Measurements from ENCODE around the gene FAM216B. TPM values are rescaled to one million over a fixed set of nuclear protein-coding genes. Genes with fewer than 3 reads are reported as not detected.

FAM216B gene
- total and polyA plus RNA-seq, 2 experiments from 2014 or later, result 0.06 TPM; not detected in 1

DNA sequence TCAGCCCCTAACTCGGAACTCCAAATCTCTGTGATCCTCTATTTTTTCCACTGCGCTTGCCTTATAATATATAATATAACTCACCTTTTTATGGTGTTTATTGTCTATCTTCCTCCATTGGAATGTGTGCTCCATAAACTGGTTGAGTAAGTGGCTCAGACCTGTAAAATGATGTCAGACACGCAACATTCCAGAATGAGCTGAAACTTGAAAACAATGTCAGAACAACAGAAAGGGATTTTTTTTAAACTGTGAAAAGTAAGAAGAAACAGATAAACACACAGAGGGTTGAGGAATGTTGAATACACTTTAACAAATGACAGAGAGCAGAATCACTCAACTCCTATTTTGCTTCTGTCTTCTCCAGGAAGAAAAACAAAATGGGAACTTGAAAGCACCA is 19.1 kb upstream of the FAM216B start:
- Mint-ChIP-seq H3K4me1 (0 out of 3 replicates have a peak, but pooled peaks cover 3% of the 10 kb centered on the region), H3K27ac (no peak overlapping the region), H3K36me3 (ENCODE audit: low read depth) (no peaks in the 10 kb centered on the region), H3K4me3 (no peak overlapping the region), H3K9me3 (no peaks in the 10 kb centered on the region), H3K27me3 (ENCODE audit: insufficient read depth, low read depth, poor library complexity) (peaks cover 2% of the 10 kb centered on the region)
- Histone ChIP-seq H3K4me1 (ENCODE audit: insufficient read depth) (no peaks in the 10 kb centered on the region), H4K20me1 (replicated peaks; ENCODE audit: insufficient read depth) (no peaks in the 10 kb centered on the region), H2AFZ (no peak overlapping the region), H3K4me2 (no peak overlapping the region), H3K4me3 (no peak overlapping the region), H3K27me3 (ENCODE audit: insufficient read depth) (no peaks in the 10 kb centered on the region), H3K9me2 (ENCODE audit: insufficient read depth) (0 out of 2 replicates have a peak, but pooled peaks cover 12% of the 10 kb centered on the region), H3K27ac (ENCODE audit: low read depth) (no peak overlapping the region), H3F3A (replicated peaks; ENCODE audit: low read depth) (no peaks in the 10 kb centered on the region), H3K36me3 (ENCODE audit: insufficient read depth) (no peaks in the 10 kb centered on the region), H3K79me2 (replicated peaks; ENCODE audit: insufficient read depth) (no peaks in the 10 kb centered on the region)
- TF ChIP-seq POLR2AphosphoS5 (IDR thresholded peaks at IDR 0.05; ENCODE audit: low read depth) (no peak), ZNF114 (CRISPR knock-in tag; IDR thresholded peaks at IDR 0.05) (no peak), EZH2 (IDR thresholded peaks at IDR 0.05; ENCODE audit: low read depth, unreplicated experiment) (no peak), NANOG (IDR thresholded peaks at IDR 0.05; ENCODE audit: borderline replicate concordance) (no peak), CREB1 (CRISPR knock-in tag; IDR thresholded peaks at IDR 0.05; ENCODE audit: low read depth) (no peak), ZNF331 (CRISPR knock-in tag; IDR thresholded peaks at IDR 0.05; ENCODE audit: low read depth) (no peak), STAT1 (IDR thresholded peaks at IDR 0.05; ENCODE audit: unreplicated experiment) (no peak), JUNB (IDR thresholded peaks at IDR 0.05; ENCODE audit: unreplicated experiment) (no peak), EZH2phosphoT487 (IDR thresholded peaks at IDR 0.05; ENCODE audit: unreplicated experiment) (no peak)
- TF ChIP-seq, protein P1, sequence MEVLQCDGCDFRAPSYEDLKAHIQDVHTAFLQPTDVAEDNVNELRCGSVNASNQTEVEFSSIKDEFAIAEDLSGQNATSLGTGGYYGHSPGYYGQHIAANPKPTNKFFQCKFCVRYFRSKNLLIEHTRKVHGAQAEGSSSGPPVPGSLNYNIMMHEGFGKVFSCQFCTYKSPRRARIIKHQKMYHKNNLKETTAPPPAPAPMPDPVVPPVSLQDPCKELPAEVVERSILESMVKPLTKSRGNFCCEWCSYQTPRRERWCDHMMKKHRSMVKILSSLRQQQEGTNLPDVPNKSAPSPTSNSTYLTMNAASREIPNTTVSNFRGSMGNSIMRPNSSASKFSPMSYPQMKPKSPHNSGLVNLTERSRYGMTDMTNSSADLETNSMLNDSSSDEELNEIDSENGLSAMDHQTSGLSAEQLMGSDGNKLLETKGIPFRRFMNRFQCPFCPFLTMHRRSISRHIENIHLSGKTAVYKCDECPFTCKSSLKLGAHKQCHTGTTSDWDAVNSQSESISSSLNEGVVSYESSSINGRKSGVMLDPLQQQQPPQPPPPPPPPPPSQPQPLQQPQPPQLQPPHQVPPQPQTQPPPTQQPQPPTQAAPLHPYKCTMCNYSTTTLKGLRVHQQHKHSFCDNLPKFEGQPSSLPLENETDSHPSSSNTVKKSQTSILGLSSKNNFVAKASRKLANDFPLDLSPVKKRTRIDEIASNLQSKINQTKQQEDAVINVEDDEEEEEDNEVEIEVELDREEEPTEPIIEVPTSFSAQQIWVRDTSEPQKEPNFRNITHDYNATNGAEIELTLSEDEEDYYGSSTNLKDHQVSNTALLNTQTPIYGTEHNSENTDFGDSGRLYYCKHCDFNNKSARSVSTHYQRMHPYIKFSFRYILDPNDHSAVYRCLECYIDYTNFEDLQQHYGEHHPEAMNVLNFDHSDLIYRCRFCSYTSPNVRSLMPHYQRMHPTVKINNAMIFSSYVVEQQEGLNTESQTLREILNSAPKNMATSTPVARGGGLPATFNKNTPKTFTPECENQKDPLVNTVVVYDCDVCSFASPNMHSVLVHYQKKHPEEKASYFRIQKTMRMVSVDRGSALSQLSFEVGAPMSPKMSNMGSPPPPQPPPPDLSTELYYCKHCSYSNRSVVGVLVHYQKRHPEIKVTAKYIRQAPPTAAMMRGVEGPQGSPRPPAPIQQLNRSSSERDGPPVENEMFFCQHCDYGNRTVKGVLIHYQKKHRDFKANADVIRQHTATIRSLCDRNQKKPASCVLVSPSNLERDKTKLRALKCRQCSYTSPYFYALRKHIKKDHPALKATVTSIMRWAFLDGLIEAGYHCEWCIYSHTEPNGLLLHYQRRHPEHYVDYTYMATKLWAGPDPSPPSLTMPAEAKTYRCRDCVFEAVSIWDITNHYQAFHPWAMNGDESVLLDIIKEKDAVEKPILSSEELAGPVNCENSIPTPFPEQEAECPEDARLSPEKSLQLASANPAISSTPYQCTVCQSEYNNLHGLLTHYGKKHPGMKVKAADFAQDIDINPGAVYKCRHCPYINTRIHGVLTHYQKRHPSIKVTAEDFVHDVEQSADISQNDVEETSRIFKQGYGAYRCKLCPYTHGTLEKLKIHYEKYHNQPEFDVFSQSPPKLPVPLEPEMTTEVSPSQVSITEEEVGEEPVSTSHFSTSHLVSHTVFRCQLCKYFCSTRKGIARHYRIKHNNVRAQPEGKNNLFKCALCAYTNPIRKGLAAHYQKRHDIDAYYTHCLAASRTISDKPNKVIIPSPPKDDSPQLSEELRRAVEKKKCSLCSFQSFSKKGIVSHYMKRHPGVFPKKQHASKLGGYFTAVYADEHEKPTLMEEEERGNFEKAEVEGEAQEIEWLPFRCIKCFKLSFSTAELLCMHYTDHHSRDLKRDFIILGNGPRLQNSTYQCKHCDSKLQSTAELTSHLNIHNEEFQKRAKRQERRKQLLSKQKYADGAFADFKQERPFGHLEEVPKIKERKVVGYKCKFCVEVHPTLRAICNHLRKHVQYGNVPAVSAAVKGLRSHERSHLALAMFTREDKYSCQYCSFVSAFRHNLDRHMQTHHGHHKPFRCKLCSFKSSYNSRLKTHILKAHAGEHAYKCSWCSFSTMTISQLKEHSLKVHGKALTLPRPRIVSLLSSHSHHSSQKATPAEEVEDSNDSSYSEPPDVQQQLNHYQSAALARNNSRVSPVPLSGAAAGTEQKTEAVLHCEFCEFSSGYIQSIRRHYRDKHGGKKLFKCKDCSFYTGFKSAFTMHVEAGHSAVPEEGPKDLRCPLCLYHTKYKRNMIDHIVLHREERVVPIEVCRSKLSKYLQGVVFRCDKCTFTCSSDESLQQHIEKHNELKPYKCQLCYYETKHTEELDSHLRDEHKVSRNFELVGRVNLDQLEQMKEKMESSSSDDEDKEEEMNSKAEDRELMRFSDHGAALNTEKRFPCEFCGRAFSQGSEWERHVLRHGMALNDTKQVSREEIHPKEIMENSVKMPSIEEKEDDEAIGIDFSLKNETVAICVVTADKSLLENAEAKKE (CRISPR knock-in tag; IDR thresholded peaks at IDR 0.05), result no peak
- TF ChIP-seq, protein P2, sequence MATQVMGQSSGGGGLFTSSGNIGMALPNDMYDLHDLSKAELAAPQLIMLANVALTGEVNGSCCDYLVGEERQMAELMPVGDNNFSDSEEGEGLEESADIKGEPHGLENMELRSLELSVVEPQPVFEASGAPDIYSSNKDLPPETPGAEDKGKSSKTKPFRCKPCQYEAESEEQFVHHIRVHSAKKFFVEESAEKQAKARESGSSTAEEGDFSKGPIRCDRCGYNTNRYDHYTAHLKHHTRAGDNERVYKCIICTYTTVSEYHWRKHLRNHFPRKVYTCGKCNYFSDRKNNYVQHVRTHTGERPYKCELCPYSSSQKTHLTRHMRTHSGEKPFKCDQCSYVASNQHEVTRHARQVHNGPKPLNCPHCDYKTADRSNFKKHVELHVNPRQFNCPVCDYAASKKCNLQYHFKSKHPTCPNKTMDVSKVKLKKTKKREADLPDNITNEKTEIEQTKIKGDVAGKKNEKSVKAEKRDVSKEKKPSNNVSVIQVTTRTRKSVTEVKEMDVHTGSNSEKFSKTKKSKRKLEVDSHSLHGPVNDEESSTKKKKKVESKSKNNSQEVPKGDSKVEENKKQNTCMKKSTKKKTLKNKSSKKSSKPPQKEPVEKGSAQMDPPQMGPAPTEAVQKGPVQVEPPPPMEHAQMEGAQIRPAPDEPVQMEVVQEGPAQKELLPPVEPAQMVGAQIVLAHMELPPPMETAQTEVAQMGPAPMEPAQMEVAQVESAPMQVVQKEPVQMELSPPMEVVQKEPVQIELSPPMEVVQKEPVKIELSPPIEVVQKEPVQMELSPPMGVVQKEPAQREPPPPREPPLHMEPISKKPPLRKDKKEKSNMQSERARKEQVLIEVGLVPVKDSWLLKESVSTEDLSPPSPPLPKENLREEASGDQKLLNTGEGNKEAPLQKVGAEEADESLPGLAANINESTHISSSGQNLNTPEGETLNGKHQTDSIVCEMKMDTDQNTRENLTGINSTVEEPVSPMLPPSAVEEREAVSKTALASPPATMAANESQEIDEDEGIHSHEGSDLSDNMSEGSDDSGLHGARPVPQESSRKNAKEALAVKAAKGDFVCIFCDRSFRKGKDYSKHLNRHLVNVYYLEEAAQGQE (IDR thresholded peaks at IDR 0.05; ENCODE audit: unreplicated experiment), result no peak
- TF ChIP-seq, protein P3, sequence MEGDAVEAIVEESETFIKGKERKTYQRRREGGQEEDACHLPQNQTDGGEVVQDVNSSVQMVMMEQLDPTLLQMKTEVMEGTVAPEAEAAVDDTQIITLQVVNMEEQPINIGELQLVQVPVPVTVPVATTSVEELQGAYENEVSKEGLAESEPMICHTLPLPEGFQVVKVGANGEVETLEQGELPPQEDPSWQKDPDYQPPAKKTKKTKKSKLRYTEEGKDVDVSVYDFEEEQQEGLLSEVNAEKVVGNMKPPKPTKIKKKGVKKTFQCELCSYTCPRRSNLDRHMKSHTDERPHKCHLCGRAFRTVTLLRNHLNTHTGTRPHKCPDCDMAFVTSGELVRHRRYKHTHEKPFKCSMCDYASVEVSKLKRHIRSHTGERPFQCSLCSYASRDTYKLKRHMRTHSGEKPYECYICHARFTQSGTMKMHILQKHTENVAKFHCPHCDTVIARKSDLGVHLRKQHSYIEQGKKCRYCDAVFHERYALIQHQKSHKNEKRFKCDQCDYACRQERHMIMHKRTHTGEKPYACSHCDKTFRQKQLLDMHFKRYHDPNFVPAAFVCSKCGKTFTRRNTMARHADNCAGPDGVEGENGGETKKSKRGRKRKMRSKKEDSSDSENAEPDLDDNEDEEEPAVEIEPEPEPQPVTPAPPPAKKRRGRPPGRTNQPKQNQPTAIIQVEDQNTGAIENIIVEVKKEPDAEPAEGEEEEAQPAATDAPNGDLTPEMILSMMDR (conservative IDR thresholded peaks at IDR 0.05; ENCODE audit: low read depth in 2 of 2), result no peak
- TF ChIP-seq, protein P4, sequence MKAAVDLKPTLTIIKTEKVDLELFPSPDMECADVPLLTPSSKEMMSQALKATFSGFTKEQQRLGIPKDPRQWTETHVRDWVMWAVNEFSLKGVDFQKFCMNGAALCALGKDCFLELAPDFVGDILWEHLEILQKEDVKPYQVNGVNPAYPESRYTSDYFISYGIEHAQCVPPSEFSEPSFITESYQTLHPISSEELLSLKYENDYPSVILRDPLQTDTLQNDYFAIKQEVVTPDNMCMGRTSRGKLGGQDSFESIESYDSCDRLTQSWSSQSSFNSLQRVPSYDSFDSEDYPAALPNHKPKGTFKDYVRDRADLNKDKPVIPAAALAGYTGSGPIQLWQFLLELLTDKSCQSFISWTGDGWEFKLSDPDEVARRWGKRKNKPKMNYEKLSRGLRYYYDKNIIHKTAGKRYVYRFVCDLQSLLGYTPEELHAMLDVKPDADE (IDR thresholded peaks at IDR 0.05), result no peak
- DNase-seq (ENCODE audit: low spot score) (no peak), ATAC-seq (no peak)

Data from GM23338 (cell line).